ENCODE results near the gene GATAD2B. TPM values are rescaled to one million over a fixed set of nuclear protein-coding genes. Genes with fewer than 3 reads are reported as not detected.

The GATAD2B gene
- total and polyA plus RNA-seq, 2 of the 4 experiments (the other 2 are of a cell fraction): 3.8 to 6.2 TPM

DNA sequence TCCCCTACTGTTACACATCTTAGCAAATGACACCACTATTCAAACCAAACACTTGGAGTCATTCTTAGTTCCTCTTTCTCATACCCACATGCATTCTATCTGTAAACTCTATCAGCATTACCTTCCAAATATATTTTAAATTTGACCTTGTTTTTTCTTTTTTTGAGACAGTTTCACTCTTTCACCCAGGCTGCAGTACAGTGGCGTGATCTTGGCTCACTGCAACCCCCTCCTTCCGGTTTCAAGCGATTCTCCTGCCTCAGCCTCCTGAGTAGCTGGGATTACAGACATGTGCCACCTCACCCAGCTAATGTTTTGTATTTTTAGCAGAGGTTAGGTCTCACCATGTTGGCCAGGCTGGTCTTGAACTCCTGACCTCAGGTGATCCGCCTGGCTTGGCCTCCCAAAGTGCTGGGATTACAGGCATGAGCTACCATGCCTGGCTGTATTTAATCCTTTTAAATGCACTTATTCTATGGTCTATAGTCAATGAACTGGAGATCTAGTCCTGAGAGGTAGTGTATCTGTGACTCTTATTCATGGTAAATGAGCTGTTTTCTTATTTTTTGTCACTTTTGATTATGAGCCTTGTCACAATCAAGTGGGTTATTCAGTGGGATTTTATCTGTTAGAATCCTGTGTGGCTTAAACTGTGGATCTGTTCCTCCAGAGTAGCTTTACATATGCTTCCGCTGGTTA is 73.1 kb downstream of the GATAD2B start:
- WGBS, 2 experiments (ENCODE audit: extremely low coverage in 2 of 2, insufficient read length in 1 of 2): no CpG with 5 or more reads among the region's 5 CpGs
- ChIA-PET POLR2A (ENCODE audit: unreplicated experiment) (no interaction called here), CTCF (interaction anchor here (0.6 kb wide), 2 partner anchors 27 to 138 kb away, joined by 3 read pairs; no protein-coding TSS in a partner anchor)
- H4K8ac ChIP-seq (ENCODE audit: low read depth in 2 of 2, low read length in 2 of 2): no peak overlapping the region
- peaks cover 7% of the 10 kb centered on the region for H3K36me3 ChIP-seq (ENCODE audit: control insufficient read depth, insufficient read depth, low read length)
- H3K4me3 ChIP-seq (ENCODE audit: insufficient read depth, low read depth, low read length): no peak overlapping the region
- H4K20me1 ChIP-seq (ENCODE audit: insufficient read depth, low read length): peaks cover 11% of the 10 kb centered on the region
- H2BK5ac ChIP-seq (ENCODE audit: low read depth, low read length, poor library complexity, severe bottlenecking): no peak overlapping the region
- in situ Hi-C loops (cut with MboI; ENCODE audit: low sequenced_read_pairs): no loop called here
- DNase-seq (no peak), ATAC-seq (ENCODE audit: low read depth) (no peak)
- H2AK9ac ChIP-seq (replicated peaks; ENCODE audit: low read depth, low read length, poor library complexity): no peak overlapping the region
- no peak overlapping the region for H3K4ac ChIP-seq (ENCODE audit: low read depth, low read length)
- H3K56ac ChIP-seq (ENCODE audit: extremely low read depth, insufficient read depth, low read length): no peak overlapping the region
- no peak overlapping the region for H2AK5ac ChIP-seq (ENCODE audit: low read depth, low read length)
- no peak overlapping the region for H3K23ac ChIP-seq (ENCODE audit: low read depth, low read length)
- H3K9me1 ChIP-seq (ENCODE audit: insufficient read depth, low read length): peaks cover 13% of the 10 kb centered on the region
- no peak overlapping the region for H4K91ac ChIP-seq (ENCODE audit: insufficient read depth, low read depth, low read length)
- no peak overlapping the region for H3K14ac ChIP-seq (replicated peaks; ENCODE audit: low read depth, low read length)
- no peak overlapping the region for H2BK120ac ChIP-seq (ENCODE audit: low read depth, low read length)
- no peak overlapping the region for H3K9ac ChIP-seq (ENCODE audit: low read depth, low read length)
- H3K18ac ChIP-seq (ENCODE audit: low read depth, low read length): no peak overlapping the region
- peaks cover 37 to 59% of the 10 kb centered on the region in 2 experiments for H3K79me1 ChIP-seq (ENCODE audit: low read depth in 1 of 2, low read length in 2 of 2)
- dilution Hi-C loops (cut with HindIII; ENCODE audit: low sequenced_read_pairs, unreplicated experiment): no loop called here
- no peak overlapping the region for H2BK20ac ChIP-seq (ENCODE audit: low read depth, low read length)
- intact Hi-C loops (cut with micrococcal nuclease): no loop called here
- no peak overlapping the region for H3K27ac ChIP-seq (ENCODE audit: insufficient read depth, low read length)
- no peak overlapping the region for H2BK15ac ChIP-seq (ENCODE audit: low read depth, low read length)
- H3K4me2 ChIP-seq (ENCODE audit: low read depth, low read length): no peak overlapping the region
- H3K9me3 ChIP-seq (ENCODE audit: control insufficient read depth, insufficient read depth, low read length): no peaks in the 10 kb centered on the region
- no TSS peak for BruUV-seq (replicated peaks)
- H4K5ac ChIP-seq (ENCODE audit: low read depth, low read length): no peak overlapping the region
- H3K4me1 ChIP-seq (ENCODE audit: control insufficient read depth, insufficient read depth, low read length): no peaks in the 10 kb centered on the region
- TF ChIP-seq CEBPB (IDR thresholded peaks at IDR 0.05; ENCODE audit: low read depth, low read length): no peak
- H3K27me3 ChIP-seq (ENCODE audit: control insufficient read depth, insufficient read depth, low read length): no peaks in the 10 kb centered on the region
- no peak overlapping the region for H2AFZ ChIP-seq (replicated peaks; ENCODE audit: low read length, poor library complexity)
